DOHH2 (cell line): ENCODE data around the gene POLR3C.

Experiments
- H3F3A ChIP-seq: fragments of 200-600 bp; sonication (generic), shearing (Covaris generic); 2 replicates; pipeline ENCODE4 v1.6.0; 2016; ENCODE audit warnings: antibody characterized with exemption, mild to moderate bottlenecking; ENCODE audit not compliant: control insufficient read depth, insufficient read depth
- H3K27ac ChIP-seq: fragments of 200-600 bp; sonication (generic); 2 replicates; pipeline ENCODE4 v1.5.1; 2014; ENCODE audit warnings: low read depth, mild to moderate bottlenecking, low read length, moderate library complexity
- H3K27me3 ChIP-seq: fragments of 200-600 bp; sonication (generic); 2 replicates; pipeline ENCODE4 v1.6.1; 2014; ENCODE audit warnings: mild to moderate bottlenecking, low read length, mixed read lengths; ENCODE audit not compliant: control insufficient read depth
- H3K36me3 ChIP-seq: fragments of 200-600 bp; sonication (generic); 2 replicates; pipeline ENCODE4 v1.6.1; 2014; ENCODE audit warnings: mild to moderate bottlenecking, low read length, moderate library complexity, mixed read lengths; ENCODE audit not compliant: control insufficient read depth
- H3K4me1 ChIP-seq: fragments of 200-600 bp; sonication (generic); 2 replicates; pipeline ENCODE4 v1.6.1; 2014; ENCODE audit warnings: mild to moderate bottlenecking, low read length, mixed read lengths; ENCODE audit not compliant: control insufficient read depth
- H3K4me2 ChIP-seq: fragments of 200-600 bp; sonication (generic); 2 replicates; pipeline ENCODE4 v1.6.0; 2014; ENCODE audit warnings: mild to moderate bottlenecking, low read length, moderate library complexity
- H3K4me3 ChIP-seq: fragments of 200-600 bp; sonication (generic); 2 replicates; pipeline ENCODE4 v1.5.1; 2014; ENCODE audit warnings: mild to moderate bottlenecking, low read length, mixed read lengths
- H3K79me2 ChIP-seq: fragments of 200-600 bp; sonication (generic); 2 replicates; pipeline ENCODE4 v1.6.1; 2014; ENCODE audit warnings: mild to moderate bottlenecking, low read length, mixed read lengths; ENCODE audit not compliant: control insufficient read depth
- H3K9me2 ChIP-seq: fragments of 200-600 bp; sonication (generic); replicated peaks from 2 replicates; pipeline ENCODE4 v1.6.1; 2014; ENCODE audit warnings: mild to moderate bottlenecking, low read length, mixed read lengths; ENCODE audit not compliant: control insufficient read depth
- H3K9me3 ChIP-seq: fragments of 200-600 bp; sonication (generic); 2 replicates; pipeline ENCODE4 v1.6.1; 2014; ENCODE audit warnings: antibody characterized with exemption, low read length, mixed read lengths; ENCODE audit not compliant: control insufficient read depth, insufficient read depth
- H4K20me1 ChIP-seq: fragments of 200-600 bp; sonication (generic); 2 replicates; pipeline ENCODE4 v1.6.0; 2014; ENCODE audit warnings: low read depth, mild to moderate bottlenecking, antibody characterized with exemption, low read length, moderate library complexity; ENCODE audit not compliant: control insufficient read depth, insufficient read depth
- CTCF ChIP-seq: fragments of 200-600 bp; sonication (generic); IDR thresholded peaks from one replicate; pipeline ENCODE4 v1.5.1; 2014; ENCODE audit warnings: antibody characterized with exemption, mild to moderate bottlenecking, low read depth, low read length; ENCODE audit not compliant: poor library complexity, severe bottlenecking
- EZH2phosphoT487 ChIP-seq: fragments of 200-600 bp; sonication (generic); IDR thresholded peaks from 2 replicates; pipeline ENCODE4 v1.6.1; 2017; ENCODE audit warnings: borderline replicate concordance, mild to moderate bottlenecking, antibody characterized with exemption, low read length, moderate library complexity, mixed read lengths

The POLR3C gene

GRCh38 chr1:145858901-145859490 is 35.0 kb downstream of the POLR3C start, which contains the start of gene PIAS3:
Gene PIAS3 (minus strand): TSS chr1:145859081. CDS start chr1:145858990, 91 bp downstream.
- TF ChIP-seq EZH2phosphoT487 (no peak), CTCF (no peak)

DNA sequence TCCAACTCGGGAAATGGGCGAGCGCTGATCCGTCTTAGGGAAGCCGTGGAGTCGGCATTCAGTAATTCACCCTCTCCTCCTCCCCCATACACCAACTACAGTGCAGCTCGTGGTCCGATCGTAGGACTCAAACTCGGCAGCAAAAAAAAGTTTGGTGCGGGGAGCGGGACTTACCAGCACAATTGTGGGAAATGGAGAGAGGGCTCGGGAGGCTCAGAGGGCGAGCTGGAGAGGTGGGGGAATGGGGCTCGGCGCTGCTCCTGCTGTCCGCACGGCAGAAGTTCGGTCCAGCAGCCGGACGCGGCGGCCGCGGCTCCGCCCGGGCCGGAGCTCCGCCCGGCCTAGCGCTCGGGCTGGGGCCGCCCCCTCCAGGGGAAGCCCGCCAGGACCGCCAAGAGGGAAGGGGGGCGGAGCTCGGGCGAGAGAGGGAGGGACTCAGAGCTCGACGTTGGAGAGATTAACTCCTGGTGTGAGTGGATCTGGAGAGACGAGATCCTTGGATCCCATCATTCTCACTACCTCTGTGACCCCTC is 35.6 kb downstream of the POLR3C start:
- Histone ChIP-seq H3K27ac (peak overlapping the region; percentile 41), H4K20me1 (no peaks in the 10 kb centered on the region)

More at GRCh38 chr1:145858901-145859490, 35.0 kb downstream of the POLR3C start, which contains the start of gene PIAS3:
- peaks cover 9% of the 10 kb centered on the region for H3K27me3 ChIP-seq
- H3F3A ChIP-seq, result peaks cover 5% of the 10 kb centered on the region; the same call in 1 of the 2 replicates
- H4K20me1 ChIP-seq, result no peaks in the 10 kb centered on the region
- H3K79me2 ChIP-seq, result 0 out of 2 replicates have a peak, but pooled peaks cover 3% of the 10 kb centered on the region
- H3K36me3 ChIP-seq, result peaks cover 5% of the 10 kb centered on the region
- H3K4me3 ChIP-seq, result peak within 1 kb of the TSS; percentile 89
- H3K4me2 ChIP-seq, result peak within 1 kb of the TSS; percentile 78
- no peaks in the 10 kb centered on the region for H3K9me3 ChIP-seq
- peak within 1 kb of the TSS; percentile 41 for H3K27ac ChIP-seq
- H3K4me1 ChIP-seq, result peaks cover 13% of the 10 kb centered on the region
- H3K9me2 ChIP-seq, result no peaks in the 10 kb centered on the region

DNA sequence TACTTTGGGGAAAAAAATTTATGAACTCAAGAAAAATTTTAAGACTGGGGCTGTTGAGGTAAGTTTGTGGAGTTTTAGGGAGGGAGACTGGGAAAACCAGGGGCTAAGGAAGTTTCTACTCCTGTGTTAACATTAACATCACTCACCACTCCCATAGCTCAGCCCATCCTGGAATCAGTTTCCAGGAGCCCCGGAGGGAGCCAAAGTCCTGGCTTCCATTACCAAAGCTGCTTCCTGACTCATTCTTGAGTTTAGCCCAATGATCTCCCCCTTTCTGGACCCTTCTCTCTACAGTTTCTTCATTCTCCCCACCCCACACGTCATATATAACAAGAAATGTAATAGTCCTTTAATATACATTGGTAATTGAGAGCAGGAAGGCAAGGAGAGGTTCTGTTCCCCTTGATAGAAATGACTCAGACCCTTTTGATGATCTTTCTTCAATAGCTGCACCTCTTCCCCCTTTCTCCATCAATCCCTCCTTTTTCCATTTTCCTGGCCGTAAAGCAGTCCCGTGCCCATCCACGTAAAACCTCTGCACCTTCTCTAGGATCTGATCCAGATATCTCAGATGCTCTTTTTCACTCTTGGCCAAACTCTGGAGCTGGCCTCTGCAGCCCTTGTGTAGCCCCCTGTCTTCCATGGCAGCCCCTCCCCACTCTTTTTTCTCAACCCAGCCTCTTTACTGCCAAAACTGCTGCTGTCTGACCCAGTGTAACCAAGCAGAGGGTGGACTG is 39.5 kb downstream of the POLR3C start:
- Histone ChIP-seq H3K27ac (no peak overlapping the region), H4K20me1 (no peaks in the 10 kb centered on the region), H3K79me2 (no peaks in the 10 kb centered on the region), H3K4me3 (no peak overlapping the region), H3F3A (peaks cover 5% of the 10 kb centered on the region; the same call in 1 of the 2 replicates), H3K9me3 (no peaks in the 10 kb centered on the region), H3K4me1 (peaks cover 5% of the 10 kb centered on the region), H3K9me2 (no peaks in the 10 kb centered on the region), H3K36me3 (no peaks in the 10 kb centered on the region), H3K4me2 (no peak overlapping the region), H3K27me3 (peaks cover 44% of the 10 kb centered on the region)
- TF ChIP-seq EZH2phosphoT487 (no peak), CTCF (no peak)

More for the DNA sequence above, 35.6 kb downstream of the POLR3C start:
- Histone ChIP-seq H3K27me3 (peaks cover 14% of the 10 kb centered on the region), H3K4me2 (peak overlapping the region; percentile 78), H3F3A (peaks cover 5% of the 10 kb centered on the region; the same call in 1 of the 2 replicates), H3K79me2 (0 out of 2 replicates have a peak, but pooled peaks cover 3% of the 10 kb centered on the region), H3K36me3 (peaks cover 5% of the 10 kb centered on the region; the same call in 1 of the 2 replicates), H3K4me3 (peak overlapping the region; percentile 89), H3K9me2 (no peaks in the 10 kb centered on the region), H3K4me1 (peaks cover 13% of the 10 kb centered on the region), H3K9me3 (no peaks in the 10 kb centered on the region)
- TF ChIP-seq EZH2phosphoT487 (no peak), CTCF (no peak)
